Omental fat pad (tissue), 4 donors: Measurements from ENCODE around the gene SLC38A10. TPM values are rescaled to one million over a fixed set of nuclear protein-coding genes. Genes with fewer than 3 reads are reported as not detected.

ENCODE experiments used
- ATAC-seq: fragments of 150-250 bp; one replicate; pipeline ENCODE4 v1.9.1; 2016; ENCODE audit warnings: mild to moderate bottlenecking, moderate library complexity; ENCODE audit not compliant: low FRiP score
- DNase-seq: peaks from one replicate; pipeline ENCODE4 v3.0.0-alpha.2; 2019; ENCODE audit warnings: low spot score
- total RNA-seq, 4 donors: library from RNA; depleted of rRNA; stranded (reverse); fragments of >200 nt; gene quantifications; one replicate each; pipeline ENCODE4 v1.1.0, GENCODE V29; 2016
- TF ChIP-seq, protein P1 (sequence below), 3 donors: fragments of 450-650 bp; IDR thresholded peaks; one replicate each; pipeline ENCODE4 v1.5.1; 2016 to 2017; ENCODE audit warnings: antibody characterized with exemption in 3 of 3, mild to moderate bottlenecking in 3 of 3, moderate library complexity in 2 of 3

The SLC38A10 gene
- total RNA-seq, 4 donors from 2014 or later = 61.2 to 126 (median 75.6) TPM

DNA sequence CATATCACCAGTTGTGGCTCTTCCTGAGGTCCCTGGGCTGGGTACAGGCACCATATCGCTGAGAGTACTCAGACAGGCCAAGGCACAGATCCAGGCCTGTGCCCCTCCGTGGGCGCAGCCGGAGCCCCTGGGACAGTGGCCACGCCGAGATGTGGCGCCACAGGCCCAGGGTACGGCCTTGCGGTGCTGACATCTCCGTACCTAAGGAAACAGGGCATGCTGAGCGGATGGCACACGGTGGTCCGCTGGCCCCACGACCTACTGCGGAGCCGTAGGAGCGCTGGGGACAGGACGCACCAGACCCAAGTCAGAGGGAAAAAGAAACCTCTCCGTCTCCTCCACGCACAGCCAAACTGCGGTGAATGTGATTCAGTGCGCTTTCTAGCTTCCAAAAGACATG is 29.5 kb downstream of the SLC38A10 start:
- DNase-seq (no peak), ATAC-seq (no peak)
- TF ChIP-seq, protein P1, sequence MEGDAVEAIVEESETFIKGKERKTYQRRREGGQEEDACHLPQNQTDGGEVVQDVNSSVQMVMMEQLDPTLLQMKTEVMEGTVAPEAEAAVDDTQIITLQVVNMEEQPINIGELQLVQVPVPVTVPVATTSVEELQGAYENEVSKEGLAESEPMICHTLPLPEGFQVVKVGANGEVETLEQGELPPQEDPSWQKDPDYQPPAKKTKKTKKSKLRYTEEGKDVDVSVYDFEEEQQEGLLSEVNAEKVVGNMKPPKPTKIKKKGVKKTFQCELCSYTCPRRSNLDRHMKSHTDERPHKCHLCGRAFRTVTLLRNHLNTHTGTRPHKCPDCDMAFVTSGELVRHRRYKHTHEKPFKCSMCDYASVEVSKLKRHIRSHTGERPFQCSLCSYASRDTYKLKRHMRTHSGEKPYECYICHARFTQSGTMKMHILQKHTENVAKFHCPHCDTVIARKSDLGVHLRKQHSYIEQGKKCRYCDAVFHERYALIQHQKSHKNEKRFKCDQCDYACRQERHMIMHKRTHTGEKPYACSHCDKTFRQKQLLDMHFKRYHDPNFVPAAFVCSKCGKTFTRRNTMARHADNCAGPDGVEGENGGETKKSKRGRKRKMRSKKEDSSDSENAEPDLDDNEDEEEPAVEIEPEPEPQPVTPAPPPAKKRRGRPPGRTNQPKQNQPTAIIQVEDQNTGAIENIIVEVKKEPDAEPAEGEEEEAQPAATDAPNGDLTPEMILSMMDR (IDR thresholded peaks at IDR 0.05) = no peak

DNA sequence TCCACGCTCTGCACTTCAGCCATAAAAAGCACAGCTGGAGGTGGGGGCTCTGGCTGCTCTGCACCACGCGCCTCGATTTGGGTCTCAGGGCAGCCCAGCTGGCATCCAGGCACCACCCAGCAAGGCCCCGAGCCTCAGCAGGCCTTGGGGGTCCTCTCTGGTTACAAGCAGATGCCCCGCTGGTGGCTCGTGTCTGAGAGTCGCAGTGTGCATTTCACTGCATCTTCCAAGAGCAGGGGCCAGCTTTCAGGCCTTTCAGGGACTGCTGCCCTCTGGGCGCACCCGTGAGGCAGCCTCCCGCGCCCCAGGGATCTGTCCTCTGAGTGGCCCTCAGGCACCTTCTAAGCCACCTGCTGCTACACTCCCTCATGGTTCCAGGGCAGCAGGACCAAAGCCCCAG is 30.5 kb downstream of the SLC38A10 start:
- no peak for DNase-seq
- no peak for ATAC-seq

DNA sequence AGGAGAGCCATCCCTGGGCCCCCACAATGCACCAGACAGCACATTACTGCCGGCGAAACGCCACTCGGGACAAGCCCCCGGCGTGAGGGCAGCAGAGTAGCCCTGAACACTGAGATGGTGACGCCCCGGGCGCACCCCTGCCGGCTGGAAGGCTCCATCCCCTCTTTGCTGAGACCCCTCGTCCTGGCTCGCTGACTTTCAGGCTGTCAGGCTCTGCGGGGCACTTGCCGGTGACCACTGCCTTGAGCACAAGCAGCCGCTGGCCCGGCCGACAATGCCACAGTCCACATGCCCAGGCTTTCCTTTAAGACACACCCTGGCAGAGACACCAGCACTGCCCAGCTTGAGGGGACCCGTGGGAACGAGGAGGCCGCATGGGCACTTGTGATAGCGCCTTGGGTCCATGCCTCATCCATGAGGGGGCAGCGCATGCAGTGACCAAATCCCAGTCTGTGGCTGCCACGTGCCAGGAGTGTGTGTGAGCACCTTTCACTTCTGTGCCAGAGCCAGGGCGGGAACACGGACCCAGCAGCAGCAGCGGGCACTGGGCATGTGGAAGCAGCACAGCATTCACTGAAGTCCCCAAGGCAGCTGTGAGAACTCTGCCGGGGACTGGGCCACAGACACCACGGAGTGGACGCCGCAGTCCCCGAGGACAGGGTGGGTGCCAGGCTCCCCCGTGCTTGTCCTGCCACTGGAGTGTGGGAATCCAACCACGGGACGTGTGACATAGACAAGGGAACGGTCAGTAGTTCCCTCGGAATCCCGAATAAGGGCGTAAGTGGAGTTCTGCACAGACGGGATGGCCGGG is 31.5 kb downstream of the SLC38A10 start:
- no peak for ATAC-seq
- DNase-seq = no peak
- TF ChIP-seq, protein P1 (IDR thresholded peaks at IDR 0.05) = no peak

More for the DNA sequence above, 30.5 kb downstream of the SLC38A10 start:
- TF ChIP-seq, protein P1 (IDR thresholded peaks at IDR 0.05) = no peak

DNA sequence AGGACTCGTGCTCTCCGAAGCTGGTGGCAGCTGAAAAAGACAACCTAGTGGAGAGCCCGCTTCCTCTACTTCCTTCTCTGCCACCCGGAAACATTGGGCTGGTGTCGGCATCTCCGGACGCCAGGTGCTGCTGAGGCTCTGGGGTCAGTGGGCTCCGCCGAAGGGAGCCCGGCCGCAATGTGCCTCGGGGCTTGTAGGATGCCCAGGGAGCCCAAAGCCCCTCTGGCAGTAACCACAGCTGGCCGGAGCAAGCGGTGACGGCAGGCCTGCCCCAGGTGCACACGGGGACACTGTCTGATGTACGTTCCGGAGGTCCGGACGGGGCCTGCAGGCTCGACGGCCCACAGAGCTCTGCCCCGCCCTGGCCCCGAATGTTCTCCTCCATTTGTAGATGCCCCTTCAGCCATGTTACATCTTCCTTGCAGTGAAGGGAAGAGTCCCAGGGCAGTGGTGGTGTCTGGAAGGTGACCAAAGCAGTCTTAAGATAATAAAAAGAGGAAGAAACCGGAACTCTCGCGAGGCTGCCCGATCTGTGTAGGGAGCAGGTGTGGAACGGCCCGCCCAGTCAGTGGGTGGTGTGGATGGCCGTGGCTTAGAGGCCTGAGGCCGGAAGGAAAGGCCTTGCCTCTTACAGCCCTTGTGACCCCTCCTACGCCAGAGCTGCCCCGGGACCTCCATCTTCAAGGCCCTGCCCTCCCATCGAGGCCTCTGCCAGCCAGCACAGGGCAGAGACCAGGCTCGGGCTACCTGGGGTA is 33.3 kb downstream of the SLC38A10 start:
- TF ChIP-seq, protein P1 (IDR thresholded peaks at IDR 0.05) = no peak
- no peak for DNase-seq
- no peak for ATAC-seq

DNA sequence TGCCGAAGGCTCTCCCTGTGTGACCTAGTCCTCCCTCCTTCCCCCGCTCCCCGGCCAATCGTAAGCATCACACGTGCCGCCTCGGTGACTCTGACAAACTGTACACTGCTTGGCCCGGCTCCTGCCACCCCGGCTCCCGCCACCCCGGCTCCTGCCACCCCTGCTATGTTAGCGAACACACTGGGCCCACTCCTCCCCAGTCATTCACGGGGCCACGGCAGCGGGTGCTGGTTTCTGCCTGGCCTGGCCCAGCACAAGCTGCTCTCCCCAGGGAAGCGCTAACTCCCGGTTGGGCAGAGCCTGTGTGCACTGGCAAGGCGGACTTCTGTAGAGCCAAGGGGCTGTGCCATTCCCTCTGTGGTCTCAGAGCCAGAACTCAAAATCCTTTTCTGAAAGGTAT is 34.0 kb downstream of the SLC38A10 start:
- TF ChIP-seq, protein P1 (IDR thresholded peaks at IDR 0.05) = no peak
- DNase-seq (no peak), ATAC-seq (no peak)

DNA sequence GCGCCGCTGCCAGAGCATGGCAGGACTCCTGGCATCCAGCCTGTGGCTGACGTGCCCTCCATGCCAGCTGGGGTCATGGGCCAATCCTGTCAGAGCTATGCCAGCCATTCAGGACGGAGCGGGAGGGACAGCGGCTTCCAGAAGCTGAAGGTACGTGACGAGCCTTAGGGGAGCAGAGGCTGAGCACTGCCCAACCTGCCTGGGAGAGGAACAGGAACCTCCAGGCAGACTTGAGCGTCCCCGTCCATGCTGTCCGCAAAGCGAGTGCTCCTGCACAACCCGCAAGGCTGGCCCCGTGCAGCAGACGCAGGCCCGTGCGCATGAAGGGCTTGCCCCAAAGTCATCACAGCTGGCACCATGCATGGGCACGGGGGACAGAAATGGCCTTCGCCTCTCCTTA is 34.5 kb downstream of the SLC38A10 start:
- TF ChIP-seq, protein P1 (IDR thresholded peaks at IDR 0.05) = no peak
- DNase-seq (no peak), ATAC-seq (no peak)
